ENCODE measurements around the gene CDYL. TPM values are rescaled to one million over a fixed set of nuclear protein-coding genes. Genes with fewer than 3 reads are reported as not detected.
"Not testable (repeated sequence)": the region's sequence is repeated elsewhere in the genome, so short reads cannot be mapped to it uniquely, and the experiment has no call there.

CDYL gene
- total RNA-seq, 1 experiment from 2014 or later: 41.6 TPM

- no peak overlapping the region for H3K27ac Mint-ChIP-seq (ENCODE audit: unreplicated experiment)
- H3K36me3 Mint-ChIP-seq (ENCODE audit: insufficient read depth, unreplicated experiment): peaks cover 4% of the 10 kb centered on the region
- peaks cover 8% of the 10 kb centered on the region for H3K4me1 Mint-ChIP-seq (ENCODE audit: low read depth, unreplicated experiment)
- H3K4me3 Mint-ChIP-seq (ENCODE audit: unreplicated experiment): no peak overlapping the region
- no TSS peak for BruUV-seq (replicated peaks)
- CTCF ChIA-PET: no interaction called here
- no peaks in the 10 kb centered on the region for H3K27me3 Mint-ChIP-seq (ENCODE audit: insufficient read depth, unreplicated experiment)
- Histone ChIP-seq H3K27me3 (replicated peaks; ENCODE audit: control insufficient read depth, insufficient read depth, low read length) (no peaks in the 10 kb centered on the region), H3K36me3 (ENCODE audit: control insufficient read depth, insufficient read depth, low read length) (no peaks in the 10 kb centered on the region; the same call in 1 of the 2 replicates), H3K4me1 (0 out of 2 replicates have a peak, but pooled peaks cover 5% of the 10 kb centered on the region), H3K4me3 (ENCODE audit: low read depth, low read length) (no peak overlapping the region), H3K9me3 (no peaks in the 10 kb centered on the region)
- POLR2A ChIA-PET: no interaction called here
- no peak for DNase-seq
- intact Hi-C loops (cut with micrococcal nuclease; ENCODE audit: unreplicated experiment): no loop called here
- no peak for TF ChIP-seq CTCF (IDR thresholded peaks at IDR 0.05; ENCODE audit: insufficient read depth in 1 of 2, low read depth in 1 of 2, low read length in 1 of 2, severe bottlenecking in 1 of 2, unreplicated experiment in 1 of 2)
- H3K9me3 Mint-ChIP-seq (ENCODE audit: unreplicated experiment): no peaks in the 10 kb centered on the region
These were observed 88.3 kb downstream of the CDYL start for GRCh38 chr6:4864519-4864918.

- H3K27me3 ChIP-seq (replicated peaks; ENCODE audit: control insufficient read depth, insufficient read depth, low read length); intact Hi-C loops (cut with micrococcal nuclease; ENCODE audit: unreplicated experiment); H3K4me1 Mint-ChIP-seq (ENCODE audit: low read depth, unreplicated experiment); POLR2A ChIA-PET; H3K9me3 Mint-ChIP-seq (ENCODE audit: unreplicated experiment); H3K9me3 ChIP-seq; CTCF ChIA-PET; H3K4me1 ChIP-seq; BruUV-seq (replicated peaks); H3K4me3 Mint-ChIP-seq (ENCODE audit: unreplicated experiment); H3K27me3 Mint-ChIP-seq (ENCODE audit: insufficient read depth, unreplicated experiment); H3K36me3 Mint-ChIP-seq (ENCODE audit: insufficient read depth, unreplicated experiment); H3K36me3 ChIP-seq (ENCODE audit: control insufficient read depth, insufficient read depth, low read length); H3K4me3 ChIP-seq (ENCODE audit: low read depth, low read length): not testable (repeated sequence)
- peak overlapping the region; percentile 22 for H3K27ac Mint-ChIP-seq (ENCODE audit: unreplicated experiment)
- DNase-seq: peak; percentile 21 to 46
These were observed 88.8 kb downstream of the CDYL start for GRCh38 chr6:4865006-4865405.

GRCh38 chr6:4870821-4871494, 94.8 kb downstream of the CDYL start:
- intact Hi-C loops (cut with micrococcal nuclease; ENCODE audit: unreplicated experiment): no loop called here
- Histone ChIP-seq H3K36me3 (ENCODE audit: control insufficient read depth, insufficient read depth, low read length) (no peaks in the 10 kb centered on the region), H3K27me3 (replicated peaks; ENCODE audit: control insufficient read depth, insufficient read depth, low read length) (no peaks in the 10 kb centered on the region), H3K4me3 (ENCODE audit: low read depth, low read length) (no peak overlapping the region), H3K4me1 (0 out of 2 replicates have a peak, but pooled peaks cover under 1% of the 10 kb centered on the region), H3K9me3 (no peaks in the 10 kb centered on the region)
- no peak overlapping the region for H3K27ac Mint-ChIP-seq (ENCODE audit: unreplicated experiment)
- ChIA-PET CTCF (no interaction called here), POLR2A (no interaction called here)
- no peaks in the 10 kb centered on the region for H3K27me3 Mint-ChIP-seq (ENCODE audit: insufficient read depth, unreplicated experiment)
- no peak for DNase-seq
- no peaks in the 10 kb centered on the region for H3K4me1 Mint-ChIP-seq (ENCODE audit: low read depth, unreplicated experiment)
- H3K4me3 Mint-ChIP-seq (ENCODE audit: unreplicated experiment): no peak overlapping the region
- no peaks in the 10 kb centered on the region for H3K36me3 Mint-ChIP-seq (ENCODE audit: insufficient read depth, unreplicated experiment)
- no peak for TF ChIP-seq CTCF (IDR thresholded peaks at IDR 0.05; ENCODE audit: insufficient read depth in 1 of 2, low read depth in 1 of 2, low read length in 1 of 2, severe bottlenecking in 1 of 2, unreplicated experiment in 1 of 2)
- BruUV-seq (replicated peaks): no TSS peak
- H3K9me3 Mint-ChIP-seq (ENCODE audit: unreplicated experiment): no peaks in the 10 kb centered on the region
